Trophoblast cell (in vitro differentiated cells and primary cell): ENCODE measurements around the gene CACNG8.

Source experiments
- DNase-seq, 2 donors: peaks; one replicate each; pipeline ENCODE4 v3.0.0-alpha.2; 2016
- H2AFZ ChIP-seq: 2 replicates; pipeline ENCODE4 v1.6.1; 2013; ENCODE audit warnings: low read length, moderate library complexity, mild to moderate bottlenecking; ENCODE audit not compliant: insufficient read depth, poor library complexity
- H2AK5ac ChIP-seq: 2 replicates; pipeline ENCODE4 v1.6.1; 2013; ENCODE audit warnings: mild to moderate bottlenecking, low read length
- H2BK120ac ChIP-seq: 2 replicates; pipeline ENCODE4 v1.6.1; 2013; ENCODE audit warnings: low read length, mild to moderate bottlenecking, moderate library complexity; ENCODE audit not compliant: insufficient read depth, poor library complexity
- H2BK12ac ChIP-seq: 2 replicates; pipeline ENCODE4 v1.6.1; 2013; ENCODE audit warnings: mild to moderate bottlenecking, low read length, moderate library complexity
- H2BK5ac ChIP-seq: 2 replicates; pipeline ENCODE4 v1.6.1; 2013; ENCODE audit warnings: low read length, low read depth, moderate library complexity, mild to moderate bottlenecking; ENCODE audit not compliant: poor library complexity
- H3K14ac ChIP-seq: 2 replicates; pipeline ENCODE4 v1.6.1; 2013; ENCODE audit warnings: mild to moderate bottlenecking, low read length
- H3K18ac ChIP-seq: 2 replicates; pipeline ENCODE4 v1.6.1; 2013; ENCODE audit warnings: mild to moderate bottlenecking, low read length
- H3K23ac ChIP-seq: 2 replicates; pipeline ENCODE4 v1.6.1; 2013; ENCODE audit warnings: low read length
- H3K27ac ChIP-seq: 2 replicates; pipeline ENCODE4 v1.5.1; 2013; ENCODE audit warnings: low read depth, mild to moderate bottlenecking, inconsistent platforms, low read length, moderate library complexity
- H3K27me3 ChIP-seq: 2 replicates; pipeline ENCODE4 v1.6.1; 2013; ENCODE audit warnings: inconsistent platforms, mild to moderate bottlenecking, low read length, moderate library complexity; ENCODE audit not compliant: insufficient read depth
- H3K36me3 ChIP-seq, 2 experiments: 1 replicate in 1 of 2; 2 replicates in 1 of 2; pipeline ENCODE4 v1.6.1; 2013; ENCODE audit warnings: low read length in 2 of 2, mild to moderate bottlenecking in 2 of 2, moderate library complexity in 1 of 2; ENCODE audit not compliant: insufficient read depth in 2 of 2, control insufficient read depth in 1 of 2
- H3K4ac ChIP-seq: 2 replicates; pipeline ENCODE4 v1.6.1; 2013; ENCODE audit warnings: low read depth, mild to moderate bottlenecking, low read length, moderate library complexity
- H3K4me1 ChIP-seq, 2 experiments: 1 replicate in 1 of 2; 2 replicates in 1 of 2; pipeline ENCODE4 v1.6.1; 2013; ENCODE audit warnings: low read length in 2 of 2, mild to moderate bottlenecking in 2 of 2, moderate library complexity in 1 of 2; ENCODE audit not compliant: insufficient read depth in 2 of 2, control insufficient read depth in 1 of 2
- H3K4me2 ChIP-seq: 2 replicates; pipeline ENCODE4 v1.6.1; 2013; ENCODE audit warnings: inconsistent platforms, mild to moderate bottlenecking, low read length, moderate library complexity
- H3K4me3 ChIP-seq: 2 replicates; pipeline ENCODE4 v1.5.1; 2013; ENCODE audit warnings: mild to moderate bottlenecking, low read depth, low read length, inconsistent platforms
- H3K79me1 ChIP-seq: one replicate; pipeline ENCODE4 v1.6.1; 2013; ENCODE audit warnings: low read length
- H3K79me2 ChIP-seq: 2 replicates; pipeline ENCODE4 v1.6.1; 2013; ENCODE audit warnings: low read length, mild to moderate bottlenecking; ENCODE audit not compliant: control insufficient read depth, insufficient read depth, poor library complexity
- H3K9ac ChIP-seq: 2 replicates; pipeline ENCODE4 v1.6.1; 2013; ENCODE audit warnings: mild to moderate bottlenecking, low read length
- H3K9me3 ChIP-seq: 2 replicates; pipeline ENCODE4 v1.6.1; 2013; ENCODE audit warnings: low read depth, mild to moderate bottlenecking, control low read depth, inconsistent platforms, low read length; ENCODE audit not compliant: insufficient read depth
- H4K12ac ChIP-seq: 2 replicates; pipeline ENCODE4 v1.6.1; 2013; ENCODE audit warnings: low read depth, mild to moderate bottlenecking, low read length, moderate library complexity
- H4K8ac ChIP-seq: 2 replicates; pipeline ENCODE4 v1.6.1; 2013; ENCODE audit warnings: low read depth, mild to moderate bottlenecking, low read length, moderate library complexity
- H4K91ac ChIP-seq: one replicate; pipeline ENCODE4 v1.6.1; 2013; ENCODE audit warnings: low read depth, mild to moderate bottlenecking, low read length, moderate library complexity
- WGBS: extraction: QIAGEN DNeasy Blood & Tissue Kit; methylation state at CpG from one replicate; pipeline ENCODE4 v1.1.7; 2013; ENCODE audit warnings: missing lambda C conversion rate; ENCODE audit not compliant: insufficient read length, insufficient coverage; ENCODE audit errors: extremely low coverage; 5-methylcytosine and 5-hydroxymethylcytosine counted together

CACNG8 gene

GRCh38 chr19:54021363-54021762 lies 58.6 kb downstream of the CACNG8 start:
- peaks cover 2% of the 10 kb centered on the region for H3K9me3 ChIP-seq
- no peaks in the 10 kb centered on the region for H3K79me1 ChIP-seq
- no peak overlapping the region for H2BK5ac ChIP-seq
- no peak overlapping the region for H2AK5ac ChIP-seq
- H3K36me3 ChIP-seq, result no peaks in the 10 kb centered on the region
- H3K27ac ChIP-seq, result no peak overlapping the region
- H3K4me3 ChIP-seq, result no peak overlapping the region
- no peaks in the 10 kb centered on the region for H3K27me3 ChIP-seq
- H3K18ac ChIP-seq, result no peak overlapping the region
- no peak overlapping the region for H2BK120ac ChIP-seq
- H3K4me2 ChIP-seq, result no peak overlapping the region
- no peak overlapping the region for H2AFZ ChIP-seq
- H3K9ac ChIP-seq, result no peak overlapping the region
- H3K4me1 ChIP-seq, result no peaks in the 10 kb centered on the region
- H4K91ac ChIP-seq, result no peak overlapping the region
- no peaks in the 10 kb centered on the region for H3K79me2 ChIP-seq
- peak; percentile 70 to 87 for DNase-seq
- no peak overlapping the region for H2BK12ac ChIP-seq
- H3K4ac ChIP-seq, result no peak overlapping the region
- H4K12ac ChIP-seq, result no peak overlapping the region
- WGBS, result no CpG with 5 or more reads among the region's 8 CpGs
- no peak overlapping the region for H4K8ac ChIP-seq
- H3K23ac ChIP-seq, result no peak overlapping the region
- H3K14ac ChIP-seq, result no peak overlapping the region

- Histone ChIP-seq H3K36me3 (no peaks in the 10 kb centered on the region), H3K14ac (no peak overlapping the region), H2BK5ac (no peak overlapping the region), H3K4me2 (no peak overlapping the region), H3K23ac (no peak overlapping the region), H2AFZ (no peak overlapping the region), H3K27me3 (no peaks in the 10 kb centered on the region), H3K18ac (no peak overlapping the region), H3K9ac (no peak overlapping the region), H4K91ac (no peak overlapping the region), H3K4me1 (no peaks in the 10 kb centered on the region), H3K79me1 (no peaks in the 10 kb centered on the region), H3K4me3 (no peak overlapping the region), H2BK12ac (no peak overlapping the region), H4K8ac (no peak overlapping the region), H4K12ac (no peak overlapping the region), H3K9me3 (peaks cover 2% of the 10 kb centered on the region), H2AK5ac (no peak overlapping the region), H3K79me2 (no peaks in the 10 kb centered on the region), H3K27ac (no peak overlapping the region), H2BK120ac (no peak overlapping the region), H3K4ac (no peak overlapping the region)
- no CpG with 5 or more reads among the region's 13 CpGs for WGBS
- DNase-seq, result no peak
Measured at GRCh38 chr19:54021932-54022331, 59.2 kb downstream of the CACNG8 start.

GRCh38 chr19:54023191-54023590 lies 60.5 kb downstream of the CACNG8 start:
- Histone ChIP-seq H3K4me3 (no peak overlapping the region), H3K79me1 (no peaks in the 10 kb centered on the region), H2BK5ac (no peak overlapping the region), H3K9ac (no peak overlapping the region), H3K4ac (no peak overlapping the region), H3K9me3 (peaks cover 2% of the 10 kb centered on the region), H2AFZ (no peak overlapping the region), H3K36me3 (no peaks in the 10 kb centered on the region), H3K27me3 (no peaks in the 10 kb centered on the region), H4K8ac (no peak overlapping the region), H3K14ac (no peak overlapping the region), H3K4me2 (no peak overlapping the region), H4K91ac (no peak overlapping the region), H2BK120ac (no peak overlapping the region), H3K79me2 (no peaks in the 10 kb centered on the region), H3K23ac (no peak overlapping the region), H2AK5ac (no peak overlapping the region), H3K27ac (no peak overlapping the region), H2BK12ac (no peak overlapping the region), H4K12ac (no peak overlapping the region), H3K4me1 (no peaks in the 10 kb centered on the region), H3K18ac (no peak overlapping the region)
- no CpG with 5 or more reads among the region's 3 CpGs for WGBS
- no peak for DNase-seq

DNA sequence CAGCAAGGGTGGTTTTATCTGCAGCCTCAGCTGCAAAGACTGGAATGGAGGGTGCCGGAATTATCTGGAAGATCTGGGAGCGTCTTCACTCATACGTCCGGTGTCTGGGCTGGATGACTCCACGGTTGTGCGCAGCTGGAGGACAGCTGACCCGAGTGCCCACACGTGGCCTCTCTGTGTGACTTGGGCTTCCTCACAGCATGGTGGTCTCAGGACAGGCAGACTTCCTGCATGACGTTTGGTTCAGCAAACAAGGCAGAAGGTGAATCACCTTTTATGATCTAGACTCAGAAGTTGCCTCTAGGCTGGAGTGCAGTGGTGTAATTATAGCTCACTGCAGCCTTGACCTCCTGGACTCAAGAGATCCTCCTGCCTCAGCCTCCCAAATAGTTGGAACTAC lies 61.9 kb downstream of the CACNG8 start:
- Histone ChIP-seq H3K4me3 (no peak overlapping the region), H3K4me1 (no peaks in the 10 kb centered on the region)
- no CpG with 5 or more reads among the region's 9 CpGs for WGBS

More for the DNA sequence above, 61.9 kb downstream of the CACNG8 start:
- Histone ChIP-seq H3K27me3 (no peaks in the 10 kb centered on the region), H3K4ac (no peak overlapping the region), H2BK120ac (no peak overlapping the region), H3K36me3 (no peaks in the 10 kb centered on the region), H3K9me3 (peaks cover 2% of the 10 kb centered on the region), H2BK12ac (no peak overlapping the region), H2AK5ac (no peak overlapping the region), H4K91ac (no peak overlapping the region), H3K23ac (no peak overlapping the region), H3K79me1 (no peaks in the 10 kb centered on the region), H4K8ac (no peak overlapping the region), H4K12ac (no peak overlapping the region), H2AFZ (no peak overlapping the region), H3K79me2 (no peaks in the 10 kb centered on the region), H3K27ac (no peak overlapping the region), H3K18ac (no peak overlapping the region), H2BK5ac (no peak overlapping the region), H3K9ac (no peak overlapping the region), H3K4me2 (no peak overlapping the region), H3K14ac (no peak overlapping the region)
- DNase-seq, result no peak
